Type B pancreatic cell (in vitro differentiated cells): ENCODE results near the gene ETV7. TPM values are rescaled to one million over a fixed set of nuclear protein-coding genes. Genes with fewer than 3 reads are reported as not detected.

ENCODE experiments used
- DNase-seq: peaks from one replicate; pipeline ENCODE4 v3.0.0; 2021; ENCODE audit warnings: mixed read lengths; ENCODE audit not compliant: unreplicated experiment; ENCODE audit errors: extremely low spot score
- H3K27ac Mint-ChIP-seq: 2 replicates; pipeline ENCODE4 v1.8.0; 2021; ENCODE audit warnings: mild to moderate bottlenecking, mixed read lengths
- H3K27me3 Mint-ChIP-seq: 2 replicates; pipeline ENCODE4 v1.8.0; 2021; ENCODE audit warnings: mixed read lengths
- H3K36me3 Mint-ChIP-seq: 2 replicates; pipeline ENCODE4 v1.8.0; 2021; ENCODE audit warnings: mixed read lengths
- H3K4me1 Mint-ChIP-seq: one replicate; pipeline ENCODE4 v1.8.0; 2021; ENCODE audit warnings: mixed read lengths; ENCODE audit not compliant: unreplicated experiment
- H3K4me3 Mint-ChIP-seq: 2 replicates; pipeline ENCODE4 v1.8.0; 2021; ENCODE audit warnings: mild to moderate bottlenecking, mixed read lengths
- H3K9me3 Mint-ChIP-seq: 2 replicates; pipeline ENCODE4 v1.8.0; 2021; ENCODE audit warnings: mixed read lengths
- CTCF ChIP-seq: fragments of 200-600 bp; sonication (generic); conservative IDR thresholded peaks from 2 replicates; pipeline ENCODE4 v1.5.0; 2021; ENCODE audit warnings: antibody characterized with exemption, mild to moderate bottlenecking
- total RNA-seq: library from RNA; stranded (reverse); gene quantifications from 2 replicates; pipeline ENCODE4 v1.2.1, GENCODE V29; 2021; ENCODE audit warnings: low replicate concordance

ETV7 gene
- total RNA-seq, 1 donor from 2014 or later, result 1.7 TPM

DNA sequence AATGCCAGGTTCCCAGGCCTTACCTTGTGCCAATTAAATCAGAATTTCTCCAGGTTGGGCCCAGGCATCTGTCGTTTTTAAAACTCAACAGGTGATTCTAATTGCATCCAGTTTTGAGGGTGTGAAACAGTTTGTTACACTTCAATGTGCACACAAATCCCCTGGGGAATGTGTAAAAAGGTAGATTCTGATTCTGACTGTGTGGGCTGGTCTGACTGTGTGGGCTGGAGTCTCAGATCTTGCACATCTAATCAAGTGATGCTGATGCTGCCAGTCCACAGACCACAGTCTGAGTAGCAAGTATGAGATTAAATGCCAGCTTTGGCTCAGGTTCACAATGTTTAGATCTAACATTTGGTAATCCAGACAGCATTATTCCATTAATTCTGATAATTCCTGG lies 12.5 kb upstream of the ETV7 start:
- Mint-ChIP-seq H3K36me3 (no peaks in the 10 kb centered on the region), H3K4me3 (no peak overlapping the region), H3K27ac (no peak overlapping the region), H3K27me3 (peaks cover 13% of the 10 kb centered on the region), H3K4me1 (no peaks in the 10 kb centered on the region), H3K9me3 (no peaks in the 10 kb centered on the region)
- no peak for DNase-seq
- no peak for TF ChIP-seq CTCF

DNA sequence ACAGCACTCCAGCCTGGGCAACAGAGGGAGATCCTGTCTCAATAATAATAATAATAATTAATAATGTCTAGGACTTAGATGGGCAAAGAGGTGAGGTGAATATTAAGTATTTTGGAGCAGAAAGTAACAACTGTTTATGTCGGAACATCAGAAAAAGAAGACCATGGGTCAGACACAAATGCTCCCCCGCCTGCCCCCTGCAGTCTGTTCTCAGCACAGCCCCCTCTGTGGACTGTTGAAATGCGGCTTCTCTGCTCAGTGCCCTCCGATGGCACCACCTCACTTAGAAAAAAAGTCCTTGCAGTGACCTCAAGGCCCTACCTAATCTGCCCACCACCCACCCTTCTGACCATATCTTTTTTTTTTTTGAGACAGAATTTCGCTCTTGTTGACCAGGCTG lies 5.2 kb upstream of the ETV7 start:
- Mint-ChIP-seq H3K9me3 (peaks cover 4% of the 10 kb centered on the region), H3K4me1 (no peaks in the 10 kb centered on the region), H3K27ac (no peak overlapping the region), H3K4me3 (no peak overlapping the region), H3K27me3 (peaks cover 51% of the 10 kb centered on the region), H3K36me3 (peaks cover 4% of the 10 kb centered on the region)
- no peak for DNase-seq
- no peak for TF ChIP-seq CTCF

GRCh38 chr6:36389353-36389752 lies 1.9 kb upstream of the ETV7 start:
- no peak for TF ChIP-seq CTCF
- no peak for DNase-seq
- Mint-ChIP-seq H3K36me3 (peaks cover 4% of the 10 kb centered on the region), H3K4me3 (no peak overlapping the region), H3K27me3 (peaks cover 74% of the 10 kb centered on the region), H3K27ac (no peak overlapping the region), H3K9me3 (peaks cover 4% of the 10 kb centered on the region), H3K4me1 (peaks cover 18% of the 10 kb centered on the region)

GRCh38 chr6:36386495-36387439 lies 702 bp downstream of the ETV7 start:
- peaks cover 68% of the 10 kb centered on the region for H3K27me3 Mint-ChIP-seq

GRCh38 chr6:36384095-36384494 lies 3.4 kb downstream of the ETV7 start:
- no peaks in the 10 kb centered on the region for H3K36me3 Mint-ChIP-seq
- no peak overlapping the region for H3K4me3 Mint-ChIP-seq
- no peak overlapping the region for H3K27ac Mint-ChIP-seq
- no peak for TF ChIP-seq CTCF
- H3K27me3 Mint-ChIP-seq, result peaks cover 49% of the 10 kb centered on the region
- no peaks in the 10 kb centered on the region for H3K9me3 Mint-ChIP-seq
- no peak for DNase-seq
- peaks cover 18% of the 10 kb centered on the region for H3K4me1 Mint-ChIP-seq

More at GRCh38 chr6:36386495-36387439, 702 bp downstream of the ETV7 start:
- H3K27ac Mint-ChIP-seq, result peak overlapping the region; percentile 85
- H3K9me3 Mint-ChIP-seq, result peaks cover 4% of the 10 kb centered on the region
- DNase-seq, result no peak
- H3K4me3 Mint-ChIP-seq, result peak overlapping the region; percentile 91
- H3K4me1 Mint-ChIP-seq, result peaks cover 18% of the 10 kb centered on the region
- H3K36me3 Mint-ChIP-seq, result peaks cover 4% of the 10 kb centered on the region
- peak; percentile 38 for TF ChIP-seq CTCF
